ENCODE results near the gene FHAD1.
A peak's percentile ranks its signal among the peaks of the same experiment; 100 is the strongest.
"Not testable (repeated sequence)": the region's sequence is repeated elsewhere in the genome, so short reads cannot be mapped to it uniquely, and the experiment has no call there.

Gene FHAD1

GRCh38 chr1:15350151-15350550 is 103.1 kb downstream of the FHAD1 start:
- no peak for DNase-seq

GRCh38 chr1:15350551-15351200 is 103.7 kb downstream of the FHAD1 start:
- no peak for DNase-seq

GRCh38 chr1:15351310-15351709 is 104.3 kb downstream of the FHAD1 start:
- DNase-seq, result no peak

- DNase-seq, result peak; percentile 74 to 88
Measured at GRCh38 chr1:15352128-15352957, 105.3 kb downstream of the FHAD1 start.

- no peak for DNase-seq
Measured at GRCh38 chr1:15353839-15354579, 107.0 kb downstream of the FHAD1 start.

- DNase-seq, result no peak
Measured at GRCh38 chr1:15354580-15354965, 107.5 kb downstream of the FHAD1 start.

GRCh38 chr1:15355968-15356625 is 109.1 kb downstream of the FHAD1 start:
- no peak for DNase-seq

GRCh38 chr1:15357612-15358207 is 110.7 kb downstream of the FHAD1 start:
- DNase-seq, result no peak

GRCh38 chr1:15358565-15359133 is 111.6 kb downstream of the FHAD1 start:
- DNase-seq, result no peak

- DNase-seq, result no peak
Measured at GRCh38 chr1:15360700-15361099, 113.7 kb downstream of the FHAD1 start.

- DNase-seq, result no peak
Measured at GRCh38 chr1:15362096-15362736, 115.2 kb downstream of the FHAD1 start.

- DNase-seq, result no peak
Measured at GRCh38 chr1:15362737-15363128, 115.7 kb downstream of the FHAD1 start.

GRCh38 chr1:15364740-15365139 is 117.7 kb downstream of the FHAD1 start:
- no peak for DNase-seq

- DNase-seq, result no peak
Measured at GRCh38 chr1:15368888-15369287, 121.9 kb downstream of the FHAD1 start.

- no peak for DNase-seq
Measured at GRCh38 chr1:15370268-15370667, 123.2 kb downstream of the FHAD1 start.

GRCh38 chr1:15370781-15371520 is 123.9 kb downstream of the FHAD1 start:
- no peak for DNase-seq

GRCh38 chr1:15371610-15372545 is 124.9 kb downstream of the FHAD1 start:
- no peak for DNase-seq

- DNase-seq, result no peak
Measured at GRCh38 chr1:15378729-15379128, 131.7 kb downstream of the FHAD1 start.

GRCh38 chr1:15379151-15379550 is 132.1 kb downstream of the FHAD1 start:
- not testable (repeated sequence) for DNase-seq
